ENCODE results near the gene PERM1.
A peak's percentile ranks its signal among the peaks of the same experiment; 100 is the strongest.

PERM1 gene

DNA sequence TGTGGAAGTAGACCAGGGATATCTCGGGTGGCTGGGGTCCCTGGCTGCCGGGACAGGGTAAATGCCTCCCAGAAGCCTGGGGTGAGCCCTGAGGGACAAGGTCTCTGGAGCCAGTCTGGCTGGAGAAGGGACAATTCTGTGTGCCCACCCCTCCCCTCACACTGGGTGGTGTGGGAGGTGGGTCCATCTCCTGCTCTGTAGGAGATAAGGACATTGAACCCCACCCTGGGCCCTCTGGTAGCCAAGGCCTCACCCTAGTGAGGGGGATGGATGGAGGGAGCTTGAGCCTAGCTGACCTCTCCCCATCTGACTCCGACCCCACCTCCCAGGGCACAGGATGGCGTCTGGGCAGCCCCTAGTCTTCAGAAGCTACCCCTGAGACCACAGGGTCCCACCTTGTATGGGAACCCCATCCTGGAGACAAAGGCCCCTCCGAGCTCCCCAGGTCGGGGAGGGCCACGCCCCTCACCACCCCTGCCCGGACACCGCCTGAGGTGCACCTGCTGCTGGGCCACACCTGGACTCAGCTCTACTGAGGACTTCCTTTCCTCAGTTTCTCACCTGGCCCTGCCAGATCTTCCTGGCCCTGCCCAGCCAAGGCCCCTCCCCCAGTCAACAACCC lies 42.4 kb upstream of the PERM1 start:
- DNase-seq (ENCODE audit: extremely low read depth, low read depth): no peak
- H3K4me3 ChIP-seq (replicated peaks; ENCODE audit: low read depth, low read length): no peak overlapping the region
- no peak for TF ChIP-seq CTCF (IDR thresholded peaks at IDR 0.05; ENCODE audit: low read depth, low read length, missing control alignments)

DNA sequence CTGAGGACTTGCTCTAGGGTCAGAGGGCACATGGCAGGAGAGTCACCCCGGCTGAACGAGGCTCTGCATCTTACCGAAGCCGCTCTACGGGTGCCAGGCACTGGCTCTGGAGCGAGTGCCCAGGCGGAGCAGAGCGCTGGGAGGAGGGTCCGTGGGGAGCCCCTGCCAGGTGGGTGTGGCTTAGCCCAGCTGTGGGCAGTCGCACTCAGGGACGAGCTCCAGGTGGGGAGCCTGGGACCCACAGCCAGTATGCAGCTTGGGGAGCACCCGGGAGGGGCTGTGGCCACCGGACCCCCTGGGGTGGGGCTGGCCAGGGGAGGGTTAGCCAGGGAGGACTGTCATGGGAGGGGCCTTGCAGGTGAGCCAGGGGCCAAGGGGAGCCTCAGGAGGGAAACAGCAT lies 41.8 kb upstream of the PERM1 start:
- no peak for TF ChIP-seq CTCF (IDR thresholded peaks at IDR 0.05; ENCODE audit: low read depth, low read length, missing control alignments)
- no peak overlapping the region for H3K4me3 ChIP-seq (replicated peaks; ENCODE audit: low read depth, low read length)
- DNase-seq (ENCODE audit: extremely low read depth, low read depth): no peak

DNA sequence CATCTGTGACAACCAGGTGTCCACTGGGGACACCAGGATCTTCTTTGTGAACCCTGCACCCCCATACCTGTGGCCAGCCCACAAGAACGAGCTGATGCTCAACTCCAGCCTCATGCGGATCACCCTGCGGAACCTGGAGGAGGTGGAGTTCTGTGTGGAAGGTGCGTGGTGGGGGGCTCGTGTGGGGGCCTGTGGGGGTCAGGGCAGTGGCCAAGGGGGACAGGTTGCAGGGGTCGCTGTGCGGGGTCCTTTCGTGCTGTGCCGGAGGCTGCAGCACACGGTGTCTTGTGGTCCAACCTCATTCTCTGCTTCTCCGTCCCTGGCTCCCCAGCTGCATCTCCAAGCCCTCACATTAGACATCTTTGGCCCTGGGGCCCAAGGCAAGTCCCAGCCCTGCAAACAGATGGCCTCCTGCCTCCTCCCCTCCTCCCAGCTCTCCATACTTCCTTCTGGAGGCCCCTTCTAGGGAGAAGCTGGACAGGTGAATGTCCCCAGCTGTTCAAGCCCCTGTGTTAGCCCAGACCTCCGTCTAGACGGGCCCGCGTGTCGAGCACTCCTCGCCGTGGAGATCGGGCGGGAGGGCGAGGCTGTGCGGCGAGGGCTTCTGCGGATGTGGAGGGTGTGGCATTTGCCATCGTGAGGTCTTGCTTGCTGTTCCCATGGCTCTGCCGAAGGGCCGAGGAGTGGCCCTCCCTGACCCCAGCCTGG lies 40.6 kb upstream of the PERM1 start:
- no peak for TF ChIP-seq CTCF (IDR thresholded peaks at IDR 0.05; ENCODE audit: low read depth, low read length, missing control alignments)
- no peak overlapping the region for H3K4me3 ChIP-seq (replicated peaks; ENCODE audit: low read depth, low read length)
- no peak for DNase-seq (ENCODE audit: extremely low read depth, low read depth)

GRCh38 chr1:1021920-1022259 lies 40.0 kb upstream of the PERM1 start:
- peak overlapping the region; percentile 59 for H3K4me3 ChIP-seq (replicated peaks; ENCODE audit: low read depth, low read length)
- DNase-seq (ENCODE audit: extremely low read depth, low read depth): no peak
- TF ChIP-seq CTCF (IDR thresholded peaks at IDR 0.05; ENCODE audit: low read depth, low read length, missing control alignments): no peak

DNA sequence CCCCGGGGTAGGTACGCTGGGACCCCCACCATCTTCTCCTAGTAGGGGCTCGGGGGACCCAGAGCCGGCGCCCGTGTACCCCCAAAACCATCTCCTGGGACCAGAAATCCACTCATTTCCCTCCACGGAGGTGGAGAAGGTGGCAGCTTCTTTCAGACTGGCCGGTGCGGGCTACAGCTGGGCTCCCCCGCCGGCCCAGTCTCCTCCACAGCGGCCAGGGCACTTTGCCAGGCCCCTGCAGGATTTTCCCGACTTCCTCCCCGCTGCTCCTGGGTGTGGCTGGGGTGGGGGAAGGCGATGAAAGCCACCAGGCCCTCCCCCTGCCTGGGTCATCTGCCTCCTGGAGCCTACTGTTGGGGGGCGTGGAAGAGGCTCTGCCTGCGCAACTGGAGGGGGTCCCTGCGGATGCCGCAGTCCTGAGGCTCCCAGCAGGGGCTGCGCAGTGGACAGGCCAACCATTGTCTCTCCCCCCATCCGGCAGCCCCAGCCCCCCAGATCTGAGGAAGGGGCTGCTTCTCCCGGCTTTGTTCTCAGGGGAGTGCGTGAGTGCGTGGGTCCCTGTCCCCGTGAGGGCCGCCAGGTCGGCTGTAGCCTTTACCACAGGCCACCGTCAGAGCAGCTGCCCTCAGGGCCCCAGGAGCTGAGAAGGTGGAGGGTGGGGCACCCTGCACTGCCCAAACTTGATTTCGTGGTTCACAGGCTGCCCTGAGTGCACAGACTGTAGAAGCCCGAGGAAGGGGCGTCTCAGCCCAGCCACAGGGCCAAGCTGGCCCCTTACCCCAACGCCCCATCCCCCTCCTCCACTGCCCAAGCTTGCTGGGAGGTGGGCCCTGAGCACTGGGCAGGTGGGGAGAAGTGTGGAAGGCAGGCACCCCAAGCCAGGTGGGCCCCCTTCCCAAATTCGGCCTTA lies 39.4 kb upstream of the PERM1 start:
- no peak for DNase-seq (ENCODE audit: extremely low read depth, low read depth)
- no peak for TF ChIP-seq CTCF (IDR thresholded peaks at IDR 0.05; ENCODE audit: low read depth, low read length, missing control alignments)
- H3K4me3 ChIP-seq (replicated peaks; ENCODE audit: low read depth, low read length): peak overlapping the region; percentile 59

DNA sequence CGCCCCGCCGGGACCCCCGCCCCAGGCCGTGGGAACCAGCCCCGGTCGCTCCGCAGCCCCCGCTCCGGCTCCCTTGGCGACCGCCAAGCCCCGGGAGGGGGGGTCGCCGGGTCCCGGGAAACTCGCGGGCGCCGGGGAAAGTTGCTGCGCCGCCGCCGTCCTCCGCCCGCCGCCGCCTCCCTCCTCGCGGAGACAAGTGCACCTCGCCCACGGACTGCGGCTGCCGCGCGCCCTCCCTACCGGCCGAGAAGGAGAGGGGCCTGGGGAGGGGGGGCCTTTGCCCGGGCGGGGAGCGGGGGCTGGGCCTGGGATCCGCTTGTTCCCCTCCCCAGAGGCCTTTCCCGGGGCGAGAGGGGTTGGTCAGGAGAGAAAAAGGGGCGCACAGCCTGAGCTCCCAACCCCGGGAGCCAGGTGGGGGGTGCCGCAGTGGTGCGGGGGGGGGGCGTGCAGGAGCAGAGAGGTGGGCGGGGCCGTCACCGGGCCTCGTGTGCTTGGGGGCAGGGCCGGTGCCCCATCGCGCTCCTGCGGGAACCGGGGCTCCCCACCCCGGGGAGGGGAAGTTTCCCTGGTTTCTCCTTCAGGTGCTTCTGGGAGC lies 38.6 kb upstream of the PERM1 start:
- DNase-seq (ENCODE audit: extremely low read depth, low read depth): no peak
- peak overlapping the region; percentile 59 for H3K4me3 ChIP-seq (replicated peaks; ENCODE audit: low read depth, low read length)
- TF ChIP-seq CTCF (IDR thresholded peaks at IDR 0.05; ENCODE audit: low read depth, low read length, missing control alignments): no peak
